ENCODE measurements around the gene PARD3B.

Gene PARD3B

GRCh38 chr2:204988836-204989235 is 443.6 kb downstream of the PARD3B start:
- no peak overlapping the region for H3K4me3 ChIP-seq (ENCODE audit: low read depth, low read length)
- TF ChIP-seq POLR2A (IDR thresholded peaks at IDR 0.05; ENCODE audit: extremely low read depth, insufficient read length) = no peak
- TF ChIP-seq MAX (IDR thresholded peaks at IDR 0.05; ENCODE audit: low read depth, low read length) = no peak
- TF ChIP-seq CTCF (IDR thresholded peaks at IDR 0.05; ENCODE audit: low read depth, low read length) = no peak
- TF ChIP-seq MYC (IDR thresholded peaks at IDR 0.05; ENCODE audit: low read depth, low read length) = no peak
- no peak for DNase-seq (ENCODE audit: low read depth)

- H3K4me3 ChIP-seq (ENCODE audit: low read depth, low read length) = no peak overlapping the region
- DNase-seq (ENCODE audit: low read depth) = no peak
- no peak for TF ChIP-seq POLR2A (IDR thresholded peaks at IDR 0.05; ENCODE audit: extremely low read depth, insufficient read length)
- no peak for TF ChIP-seq MYC (IDR thresholded peaks at IDR 0.05; ENCODE audit: low read depth, low read length)
- no peak for TF ChIP-seq CTCF (IDR thresholded peaks at IDR 0.05; ENCODE audit: low read depth, low read length)
- TF ChIP-seq MAX (IDR thresholded peaks at IDR 0.05; ENCODE audit: low read depth, low read length) = no peak
Measured at GRCh38 chr2:204989877-204990276, 444.6 kb downstream of the PARD3B start.

GRCh38 chr2:205001300-205001966 is 456.2 kb downstream of the PARD3B start:
- DNase-seq (ENCODE audit: low read depth) = no peak
- H3K4me3 ChIP-seq (ENCODE audit: low read depth, low read length) = no peak overlapping the region
- TF ChIP-seq CTCF (IDR thresholded peaks at IDR 0.05; ENCODE audit: low read depth, low read length) (no peak), MAX (IDR thresholded peaks at IDR 0.05; ENCODE audit: low read depth, low read length) (no peak)

- H3K4me3 ChIP-seq (ENCODE audit: low read depth, low read length) = no peak overlapping the region
- TF ChIP-seq POLR2A (IDR thresholded peaks at IDR 0.05; ENCODE audit: extremely low read depth, insufficient read length) = no peak
- no peak for TF ChIP-seq CTCF (IDR thresholded peaks at IDR 0.05; ENCODE audit: low read depth, low read length)
- no peak for TF ChIP-seq MAX (IDR thresholded peaks at IDR 0.05; ENCODE audit: low read depth, low read length)
- TF ChIP-seq MYC (IDR thresholded peaks at IDR 0.05; ENCODE audit: low read depth, low read length) = no peak
- no peak for DNase-seq (ENCODE audit: low read depth)
Measured at GRCh38 chr2:205002390-205002789, 457.1 kb downstream of the PARD3B start.

- DNase-seq (ENCODE audit: low read depth) = no peak
- no peak for TF ChIP-seq POLR2A (IDR thresholded peaks at IDR 0.05; ENCODE audit: extremely low read depth, insufficient read length)
- no peak for TF ChIP-seq MYC (IDR thresholded peaks at IDR 0.05; ENCODE audit: low read depth, low read length)
- TF ChIP-seq MAX (IDR thresholded peaks at IDR 0.05; ENCODE audit: low read depth, low read length) = no peak
- no peak for TF ChIP-seq CTCF (IDR thresholded peaks at IDR 0.05; ENCODE audit: low read depth, low read length)
- no peak overlapping the region for H3K4me3 ChIP-seq (ENCODE audit: low read depth, low read length)
Measured at GRCh38 chr2:205003288-205003687, 458.0 kb downstream of the PARD3B start.
